Neuron (in vitro differentiated cells): ENCODE data around the gene SKAP1.

Source experiments
- H2AFZ ChIP-seq: one replicate; pipeline ENCODE4 v1.6.1; 2013; ENCODE audit warnings: low read depth, mild to moderate bottlenecking, inconsistent platforms, low read length, moderate library complexity
- H3K27me3 ChIP-seq: one replicate; pipeline ENCODE4 v1.6.1; 2013; ENCODE audit warnings: low read length; ENCODE audit not compliant: insufficient read depth
- H3K36me3 ChIP-seq: one replicate; pipeline ENCODE4 v1.6.1; 2013; ENCODE audit warnings: low read length; ENCODE audit not compliant: insufficient read depth
- H3K4me1 ChIP-seq: one replicate; pipeline ENCODE4 v1.6.1; 2013; ENCODE audit warnings: low read length; ENCODE audit not compliant: insufficient read depth
- H3K4me3 ChIP-seq: 2 replicates; pipeline ENCODE4 v1.5.1; 2013; ENCODE audit warnings: mild to moderate bottlenecking, low read length, moderate library complexity
- H3K9me3 ChIP-seq: one replicate; pipeline ENCODE4 v1.6.1; 2013; ENCODE audit warnings: low read length

Gene SKAP1

GRCh38 chr17:48175692-48176470 is 254.1 kb downstream of the SKAP1 start:
- Histone ChIP-seq H3K27me3 (peaks cover 27% of the 10 kb centered on the region), H2AFZ (no peak overlapping the region), H3K9me3 (no peaks in the 10 kb centered on the region), H3K4me1 (no peaks in the 10 kb centered on the region), H3K4me3 (no peak overlapping the region), H3K36me3 (no peaks in the 10 kb centered on the region)

- peaks cover 25% of the 10 kb centered on the region for H3K27me3 ChIP-seq
- H2AFZ ChIP-seq, result no peak overlapping the region
- no peaks in the 10 kb centered on the region for H3K4me1 ChIP-seq
- H3K9me3 ChIP-seq, result no peaks in the 10 kb centered on the region
- no peaks in the 10 kb centered on the region for H3K36me3 ChIP-seq
- no peak overlapping the region for H3K4me3 ChIP-seq
Observed at GRCh38 chr17:48174833-48175523, 255.0 kb downstream of the SKAP1 start.

GRCh38 chr17:48173191-48173984 is 256.6 kb downstream of the SKAP1 start:
- Histone ChIP-seq H3K9me3 (no peaks in the 10 kb centered on the region), H3K27me3 (peaks cover 39% of the 10 kb centered on the region), H3K4me1 (no peaks in the 10 kb centered on the region), H3K36me3 (no peaks in the 10 kb centered on the region), H3K4me3 (no peak overlapping the region), H2AFZ (no peak overlapping the region)

- Histone ChIP-seq H3K4me1 (no peaks in the 10 kb centered on the region), H3K9me3 (no peaks in the 10 kb centered on the region), H3K27me3 (peaks cover 49% of the 10 kb centered on the region), H3K4me3 (no peak overlapping the region), H2AFZ (no peak overlapping the region), H3K36me3 (no peaks in the 10 kb centered on the region)
Observed at GRCh38 chr17:48169926-48170325, 260.1 kb downstream of the SKAP1 start.

GRCh38 chr17:48163809-48164208 is 266.2 kb downstream of the SKAP1 start:
- no peaks in the 10 kb centered on the region for H3K9me3 ChIP-seq
- H3K36me3 ChIP-seq, result no peaks in the 10 kb centered on the region
- no peak overlapping the region for H3K4me3 ChIP-seq
- peaks cover 53% of the 10 kb centered on the region for H3K27me3 ChIP-seq
- peaks cover 2% of the 10 kb centered on the region for H3K4me1 ChIP-seq
- H2AFZ ChIP-seq, result no peak overlapping the region

DNA sequence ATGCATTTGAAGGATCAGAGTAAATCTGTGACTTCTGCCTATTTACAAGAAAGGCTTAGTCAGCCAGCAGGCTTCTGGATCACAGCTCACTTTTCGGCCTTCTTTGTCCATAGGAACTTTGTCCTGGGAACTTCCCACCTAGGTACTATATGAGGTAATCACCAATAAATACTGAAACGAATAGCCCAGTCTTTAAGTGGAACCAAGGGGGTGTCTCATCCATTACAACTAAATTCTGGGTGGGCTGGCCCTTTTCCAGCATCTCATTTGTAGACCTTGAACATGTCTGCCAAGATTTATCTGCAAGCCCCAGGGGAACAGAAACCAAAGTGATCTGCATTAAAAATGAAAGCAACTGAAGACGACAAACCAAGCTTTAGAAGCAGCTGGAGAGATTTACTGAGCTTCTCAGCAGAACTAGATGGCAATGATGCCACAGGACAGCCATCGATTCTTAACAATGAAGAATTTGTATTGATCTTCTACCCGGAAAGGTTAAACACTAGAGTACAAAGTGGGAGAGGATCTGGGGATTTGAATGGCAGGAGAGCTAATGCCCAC is 267.0 kb downstream of the SKAP1 start:
- H3K27me3 ChIP-seq, result peaks cover 50% of the 10 kb centered on the region

DNA sequence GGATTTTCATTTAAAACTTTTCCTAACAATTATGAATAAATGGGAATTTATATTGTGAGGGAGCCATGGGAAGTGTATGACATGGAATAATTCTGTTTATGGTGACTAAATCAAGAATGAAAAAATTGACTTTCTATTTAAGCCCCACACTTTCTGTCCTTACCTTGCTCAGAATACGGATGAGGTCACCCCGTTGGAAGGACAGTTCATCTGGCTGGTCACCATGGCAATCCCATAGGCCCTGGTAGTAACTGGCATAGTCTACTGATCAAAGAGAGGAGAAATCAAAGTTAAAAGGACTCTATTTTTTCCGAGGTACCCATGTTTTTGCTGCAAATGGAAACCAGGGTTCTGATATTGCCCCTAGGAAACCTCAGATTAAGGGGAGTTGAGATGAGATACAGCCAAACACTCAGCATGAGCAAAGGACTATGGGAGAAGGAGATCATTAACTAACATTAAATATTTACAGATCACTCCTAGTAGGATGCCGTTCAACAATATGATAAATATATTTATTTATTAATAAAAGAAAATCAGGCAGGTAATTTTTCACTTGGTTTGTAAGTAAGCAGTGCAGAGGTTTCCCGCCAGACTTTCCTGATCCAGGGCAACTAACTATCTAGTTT is 267.6 kb downstream of the SKAP1 start:
- Histone ChIP-seq H3K9me3 (no peaks in the 10 kb centered on the region), H2AFZ (no peak overlapping the region), H3K4me1 (peaks cover 2% of the 10 kb centered on the region), H3K36me3 (no peaks in the 10 kb centered on the region), H3K4me3 (no peak overlapping the region), H3K27me3 (peaks cover 46% of the 10 kb centered on the region)

More for the DNA sequence above, 267.0 kb downstream of the SKAP1 start:
- no peak overlapping the region for H2AFZ ChIP-seq
- no peaks in the 10 kb centered on the region for H3K9me3 ChIP-seq
- H3K4me3 ChIP-seq, result no peak overlapping the region
- H3K4me1 ChIP-seq, result peaks cover 2% of the 10 kb centered on the region
- H3K36me3 ChIP-seq, result no peaks in the 10 kb centered on the region

- H3K9me3 ChIP-seq, result no peaks in the 10 kb centered on the region
- no peaks in the 10 kb centered on the region for H3K36me3 ChIP-seq
- peaks cover 2% of the 10 kb centered on the region for H3K4me1 ChIP-seq
- no peak overlapping the region for H2AFZ ChIP-seq
- peaks cover 40% of the 10 kb centered on the region for H3K27me3 ChIP-seq
- no peak overlapping the region for H3K4me3 ChIP-seq
Observed at GRCh38 chr17:48161127-48161905, 268.7 kb downstream of the SKAP1 start.

DNA sequence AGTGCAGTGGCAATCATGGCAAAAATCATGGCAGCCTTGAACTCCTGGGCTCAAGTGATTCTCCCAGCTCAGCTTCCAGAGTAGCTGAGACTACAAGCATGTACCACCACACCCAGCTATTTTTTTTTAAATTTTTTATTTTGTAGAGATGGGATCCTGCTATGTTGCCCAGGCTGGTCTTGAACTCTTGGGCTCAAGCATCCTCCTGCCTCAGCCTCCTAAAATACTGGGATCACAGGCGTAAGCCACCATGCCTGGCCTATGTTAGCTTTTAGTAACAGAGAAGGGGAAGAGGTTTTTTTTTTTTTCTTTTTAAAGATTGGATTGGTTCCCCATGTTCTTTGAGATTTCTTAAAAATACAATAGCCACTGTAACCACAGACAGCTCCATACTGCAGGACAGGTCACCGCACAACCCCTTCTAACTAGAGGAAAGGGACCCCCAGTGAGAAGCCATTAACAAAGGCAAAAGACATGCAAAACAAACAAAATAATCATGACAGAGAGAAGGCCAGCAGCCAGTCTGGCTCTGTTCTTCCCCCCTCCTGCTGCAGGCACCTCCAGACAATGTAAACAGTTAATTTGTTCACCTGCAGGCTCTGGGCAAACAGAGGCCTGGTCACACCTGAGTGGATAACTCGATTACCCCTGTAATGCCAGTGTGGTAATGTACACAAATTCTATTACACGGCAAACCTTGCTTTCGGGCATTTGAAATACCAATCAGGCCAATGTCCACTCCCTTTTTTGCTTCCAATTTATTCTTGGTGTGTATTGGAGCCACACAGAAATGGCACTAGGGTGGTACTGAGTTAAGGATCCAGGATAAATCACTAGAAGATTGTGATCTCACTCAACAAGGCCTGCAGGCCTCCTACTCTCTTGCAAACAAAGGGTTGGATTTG is 269.6 kb downstream of the SKAP1 start:
- no peak overlapping the region for H3K4me3 ChIP-seq
- H3K36me3 ChIP-seq, result no peaks in the 10 kb centered on the region
- no peaks in the 10 kb centered on the region for H3K9me3 ChIP-seq
- H3K4me1 ChIP-seq, result peaks cover 2% of the 10 kb centered on the region
- peaks cover 36% of the 10 kb centered on the region for H3K27me3 ChIP-seq
- H2AFZ ChIP-seq, result no peak overlapping the region

DNA sequence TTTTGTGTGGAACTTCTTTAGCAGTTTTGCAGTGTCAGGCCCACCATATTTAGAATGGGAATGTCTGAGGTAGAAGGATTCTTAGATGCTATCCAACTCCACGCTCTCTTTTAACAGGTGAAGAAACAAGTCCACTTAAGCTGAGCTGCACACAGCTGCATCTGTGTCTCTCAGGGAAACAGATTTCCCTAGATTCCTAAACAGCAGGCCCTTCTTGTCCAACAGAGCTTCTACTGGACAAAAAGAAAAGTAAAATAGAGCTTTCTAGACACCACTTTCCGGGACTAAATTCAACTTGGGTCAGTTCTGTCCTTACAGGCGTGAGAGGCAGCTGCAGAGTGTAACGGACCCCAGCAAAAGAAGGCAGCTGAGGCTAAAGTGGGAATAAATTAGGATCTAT is 270.8 kb downstream of the SKAP1 start:
- H3K27me3 ChIP-seq, result peaks cover 26% of the 10 kb centered on the region
- no peaks in the 10 kb centered on the region for H3K36me3 ChIP-seq
- peaks cover 2% of the 10 kb centered on the region for H3K4me1 ChIP-seq
- no peak overlapping the region for H2AFZ ChIP-seq
- no peaks in the 10 kb centered on the region for H3K9me3 ChIP-seq
- H3K4me3 ChIP-seq, result no peak overlapping the region

- Histone ChIP-seq H3K27me3 (peaks cover 29% of the 10 kb centered on the region), H3K9me3 (no peaks in the 10 kb centered on the region), H3K36me3 (no peaks in the 10 kb centered on the region), H3K4me3 (no peak overlapping the region), H2AFZ (no peak overlapping the region), H3K4me1 (peaks cover 6% of the 10 kb centered on the region)
Observed at GRCh38 chr17:48155889-48156611, 274.0 kb downstream of the SKAP1 start.
